Osteoblast (primary cell): ENCODE data around the gene ZNF613. TPM values are rescaled to one million over a fixed set of nuclear protein-coding genes. Genes with fewer than 3 reads are reported as not detected.

ENCODE experiments used
- DNase-seq: peaks from one replicate; pipeline ENCODE4 v3.0.0; 2011; ENCODE audit warnings: low spot score, mixed read lengths; ENCODE audit not compliant: insufficient read length; ENCODE audit errors: missing footprints
- H2AFZ ChIP-seq: 2 replicates; pipeline ENCODE4 v1.6.0; 2011; ENCODE audit warnings: mild to moderate bottlenecking, low read length
- H3K27ac ChIP-seq: 2 replicates; pipeline ENCODE4 v1.5.1; 2011; ENCODE audit warnings: mild to moderate bottlenecking, low read depth, low read length, moderate library complexity
- H3K27me3 ChIP-seq: 2 replicates; pipeline ENCODE4 v1.6.0; 2012; ENCODE audit warnings: mild to moderate bottlenecking, control low read depth, inconsistent platforms, low read length, moderate library complexity; ENCODE audit not compliant: insufficient read depth
- H3K36me3 ChIP-seq: 2 replicates; pipeline ENCODE4 v1.5.1; 2011; ENCODE audit warnings: mild to moderate bottlenecking, low read length, control low read depth, moderate library complexity; ENCODE audit not compliant: insufficient read depth
- H3K4me1 ChIP-seq: 2 replicates; pipeline ENCODE4 v1.5.1; 2011; ENCODE audit warnings: mild to moderate bottlenecking, low read length, control low read depth, moderate library complexity; ENCODE audit not compliant: insufficient read depth
- H3K4me2 ChIP-seq: 2 replicates; pipeline ENCODE4 v1.6.0; 2011; ENCODE audit warnings: mild to moderate bottlenecking, low read length; ENCODE audit not compliant: insufficient read depth
- H3K4me3 ChIP-seq: fragments of 200-600 bp; sonication (generic); 3 replicates; pipeline ENCODE4 v1.5.1; 2012; ENCODE audit warnings: mild to moderate bottlenecking, low read length, inconsistent platforms; ENCODE audit not compliant: insufficient read depth
- H3K79me2 ChIP-seq: 2 replicates; pipeline ENCODE4 v1.6.0; 2012; ENCODE audit warnings: mild to moderate bottlenecking, low read length, control low read depth, inconsistent platforms; ENCODE audit not compliant: insufficient read depth
- H3K9me3 ChIP-seq: 2 replicates; pipeline ENCODE4 v1.5.1; 2011; ENCODE audit warnings: low read depth, low read length, control low read depth
- H4K20me1 ChIP-seq: 2 replicates; pipeline ENCODE4 v1.6.0; 2012; ENCODE audit warnings: mild to moderate bottlenecking, low read length, control low read depth; ENCODE audit not compliant: insufficient read depth
- total RNA-seq: library from RNA; depleted of rRNA; stranded (reverse); fragments of >200 nt; gene quantifications from 2 replicates; pipeline ENCODE4 v1.2.3, GENCODE V29; 2012
- TF ChIP-seq, protein P1 (sequence below): IDR thresholded peaks from 2 replicates; pipeline ENCODE4 v1.5.1; 2011; ENCODE audit warnings: mild to moderate bottlenecking, low read depth, low read length, moderate library complexity; ENCODE audit errors: extremely low read depth

The ZNF613 gene
- total RNA-seq, 1 donor, result 6.5 TPM

DNA sequence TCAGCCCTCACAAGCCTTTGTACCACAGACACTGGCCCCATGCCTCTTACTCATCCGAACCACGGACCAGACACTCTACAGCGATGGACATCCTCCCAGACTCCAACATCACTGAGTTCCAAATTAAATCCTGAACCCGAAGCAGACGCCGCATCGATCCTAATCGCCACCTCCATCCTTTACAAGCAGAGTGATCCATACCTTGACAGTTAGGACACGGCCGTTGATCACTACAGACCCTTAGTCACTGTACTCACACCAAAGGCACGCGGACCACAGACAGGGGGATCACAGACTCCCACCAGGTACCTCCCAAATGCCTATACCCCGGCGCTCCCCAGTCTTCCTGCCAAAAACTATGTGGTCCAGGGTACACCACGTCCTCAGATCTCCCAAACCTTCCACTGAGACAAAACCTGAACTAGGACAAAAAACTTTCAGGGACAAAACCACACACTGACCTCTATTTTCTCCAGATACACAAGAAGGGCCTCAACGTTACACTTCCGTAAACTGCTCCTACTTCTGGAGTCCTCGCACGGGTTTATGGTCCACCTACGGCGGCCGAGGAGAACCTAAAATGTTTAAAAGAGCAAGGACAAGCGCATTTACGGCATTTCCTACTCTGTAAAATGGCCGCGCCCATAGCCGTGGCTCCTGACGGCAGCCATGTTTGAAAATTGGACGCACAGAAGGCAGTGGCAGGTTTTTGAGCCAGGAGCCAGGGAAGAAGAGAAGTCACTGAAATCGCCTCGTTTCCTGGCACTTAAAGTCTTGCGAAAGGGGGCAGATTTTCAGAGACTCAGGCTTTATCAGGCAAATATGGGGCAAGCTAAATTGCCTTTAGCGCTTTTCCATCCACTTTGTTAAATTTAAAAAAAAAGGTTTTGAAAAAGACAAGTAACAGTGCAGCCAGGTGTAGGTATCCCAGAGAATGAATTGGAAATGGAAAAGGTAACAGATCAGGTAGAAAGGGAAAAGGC, 59.3 kb downstream of the ZNF613 start, which contains the start of gene ZNF350:
Gene ZNF350, minus strand, starts transcription at position 532 of the 983 bp plus-strand sequence. CDS start 12,480 bp downstream, outside the sequence.
- peak within 1 kb of the TSS; percentile 90 for H3K4me3 ChIP-seq
- H3K4me1 ChIP-seq, result peaks cover 4% of the 10 kb centered on the region
- no peaks in the 10 kb centered on the region for H3K36me3 ChIP-seq
- H3K27me3 ChIP-seq, result no peaks in the 10 kb centered on the region
- peaks cover 4% of the 10 kb centered on the region for H3K9me3 ChIP-seq
- H2AFZ ChIP-seq, result peak within 1 kb of the TSS; percentile 95
- H3K27ac ChIP-seq, result peak within 1 kb of the TSS; percentile 84
- TF ChIP-seq, protein P1, sequence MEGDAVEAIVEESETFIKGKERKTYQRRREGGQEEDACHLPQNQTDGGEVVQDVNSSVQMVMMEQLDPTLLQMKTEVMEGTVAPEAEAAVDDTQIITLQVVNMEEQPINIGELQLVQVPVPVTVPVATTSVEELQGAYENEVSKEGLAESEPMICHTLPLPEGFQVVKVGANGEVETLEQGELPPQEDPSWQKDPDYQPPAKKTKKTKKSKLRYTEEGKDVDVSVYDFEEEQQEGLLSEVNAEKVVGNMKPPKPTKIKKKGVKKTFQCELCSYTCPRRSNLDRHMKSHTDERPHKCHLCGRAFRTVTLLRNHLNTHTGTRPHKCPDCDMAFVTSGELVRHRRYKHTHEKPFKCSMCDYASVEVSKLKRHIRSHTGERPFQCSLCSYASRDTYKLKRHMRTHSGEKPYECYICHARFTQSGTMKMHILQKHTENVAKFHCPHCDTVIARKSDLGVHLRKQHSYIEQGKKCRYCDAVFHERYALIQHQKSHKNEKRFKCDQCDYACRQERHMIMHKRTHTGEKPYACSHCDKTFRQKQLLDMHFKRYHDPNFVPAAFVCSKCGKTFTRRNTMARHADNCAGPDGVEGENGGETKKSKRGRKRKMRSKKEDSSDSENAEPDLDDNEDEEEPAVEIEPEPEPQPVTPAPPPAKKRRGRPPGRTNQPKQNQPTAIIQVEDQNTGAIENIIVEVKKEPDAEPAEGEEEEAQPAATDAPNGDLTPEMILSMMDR, result no peak
- peak within 1 kb of the TSS; percentile 81 for H3K4me2 ChIP-seq
- no peaks in the 10 kb centered on the region for H4K20me1 ChIP-seq
- peaks cover 47% of the 10 kb centered on the region for H3K79me2 ChIP-seq
- DNase-seq, result peak; percentile 82

DNA sequence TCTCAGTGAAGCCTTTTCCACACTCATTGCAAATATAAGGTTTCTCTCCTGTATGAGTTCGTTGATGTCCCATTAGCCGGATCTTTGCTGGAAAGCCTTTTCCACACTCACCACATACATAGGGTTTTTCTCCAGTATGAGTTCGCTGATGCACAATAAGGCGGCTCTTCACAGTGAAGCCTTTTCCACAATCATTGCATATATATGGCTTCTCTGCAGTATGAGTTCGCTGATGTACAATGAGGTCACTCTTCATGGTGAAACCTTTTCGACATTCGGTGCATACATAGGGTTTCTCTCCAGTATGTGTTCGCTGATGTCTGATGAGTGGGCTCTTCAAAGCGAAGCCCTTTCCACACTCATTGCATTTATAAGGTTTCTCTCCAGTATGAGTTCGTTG, 66.2 kb downstream of the ZNF613 start:
- no peaks in the 10 kb centered on the region for H4K20me1 ChIP-seq
- no peak for DNase-seq
- no peaks in the 10 kb centered on the region for H3K79me2 ChIP-seq
- TF ChIP-seq, protein P1, result no peak
- no peak overlapping the region for H3K4me3 ChIP-seq
- H3K27me3 ChIP-seq, result no peaks in the 10 kb centered on the region
- peaks cover 40% of the 10 kb centered on the region for H3K36me3 ChIP-seq
- H3K9me3 ChIP-seq, result peaks cover 47% of the 10 kb centered on the region
- no peak overlapping the region for H2AFZ ChIP-seq
- H3K27ac ChIP-seq, result no peak overlapping the region
- no peaks in the 10 kb centered on the region for H3K4me1 ChIP-seq
- no peak overlapping the region for H3K4me2 ChIP-seq

DNA sequence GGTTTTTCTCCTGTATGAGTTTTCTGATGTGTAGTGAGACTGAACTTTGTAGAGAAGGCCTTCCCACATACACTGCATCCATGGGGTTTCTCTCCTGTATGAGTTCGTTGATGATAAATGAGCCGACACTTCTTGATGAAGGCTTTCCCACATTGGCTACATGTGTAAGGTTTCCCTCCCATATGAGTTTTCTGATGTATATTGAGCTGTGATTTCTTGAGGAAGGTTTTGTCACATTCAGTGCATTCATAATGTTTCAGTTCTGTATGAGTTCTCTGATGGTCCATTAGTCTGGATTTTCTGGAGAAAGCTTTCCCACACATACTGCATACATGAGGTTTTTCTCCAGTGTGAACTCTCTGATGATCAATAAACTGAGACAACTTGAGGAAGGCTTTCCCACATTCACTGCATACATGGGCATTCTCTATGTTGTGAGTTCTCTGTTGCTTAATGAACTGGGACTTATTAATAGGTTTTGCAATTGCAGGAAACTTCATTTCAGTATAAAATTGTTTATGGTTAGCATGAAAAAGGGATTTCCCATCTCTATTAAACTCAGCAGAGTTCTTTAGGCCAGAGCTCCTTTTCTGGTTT, 66.9 kb downstream of the ZNF613 start:
- H4K20me1 ChIP-seq, result no peaks in the 10 kb centered on the region
- no peaks in the 10 kb centered on the region for H3K4me1 ChIP-seq
- no peaks in the 10 kb centered on the region for H3K27me3 ChIP-seq
- H2AFZ ChIP-seq, result no peak overlapping the region
- no peak overlapping the region for H3K4me2 ChIP-seq
- H3K9me3 ChIP-seq, result peaks cover 52% of the 10 kb centered on the region
- TF ChIP-seq, protein P1, result no peak
- no peak for DNase-seq
- no peak overlapping the region for H3K27ac ChIP-seq
- no peaks in the 10 kb centered on the region for H3K79me2 ChIP-seq
- peak overlapping the region; percentile 14 for H3K4me3 ChIP-seq
- H3K36me3 ChIP-seq, result peaks cover 47% of the 10 kb centered on the region

Other genes starting within 250 kb of the ZNF613 start
- 9.4 and 12.7 TPM in 2 replicates for gene SPACA6, start 234.1 kb upstream of the ZNF613 start, total RNA-seq
- 5.4 and 6.2 TPM in 2 replicates for gene HAS1, start 203.5 kb upstream of the ZNF613 start, total RNA-seq
- 4.4 and 5.1 TPM in 2 replicates for gene FPR1, start 175.6 kb upstream of the ZNF613 start, total RNA-seq
- 0.29 and 0.36 TPM in 2 replicates for gene FPR2, start 166.3 kb upstream of the ZNF613 start, total RNA-seq
- 0.59 and 1.1 TPM in 2 replicates for gene FPR3, start 132.3 kb upstream of the ZNF613 start, total RNA-seq
- gene ZNF577, start 39.5 kb upstream of the ZNF613 start, total RNA-seq, result 10.5 and 12.1 TPM in 2 replicates
- 5.4 and 7.7 TPM in 2 replicates for gene ZNF649, start 22.5 kb upstream of the ZNF613 start, total RNA-seq
- gene ZNF350, start 59.4 kb downstream of the ZNF613 start, total RNA-seq, result 11.5 and 13.8 TPM in 2 replicates
- 10.9 and 13.0 TPM in 2 replicates for gene ZNF615, start 80.7 kb downstream of the ZNF613 start, total RNA-seq
- gene ZNF614, start 100.9 kb downstream of the ZNF613 start, total RNA-seq, result 9.1 and 9.4 TPM in 2 replicates
- 8.8 and 11.9 TPM in 2 replicates for gene ZNF432, start 121.4 kb downstream of the ZNF613 start, total RNA-seq
- gene ZNF841, start 168.3 kb downstream of the ZNF613 start, total RNA-seq, result 27.9 and 30.9 TPM in 2 replicates
- 9.8 and 12.7 TPM in 2 replicates for gene ZNF616, start 212.5 kb downstream of the ZNF613 start, total RNA-seq
- 11.9 and 21.2 TPM in 2 replicates for gene ZNF836, start 244.1 kb downstream of the ZNF613 start, total RNA-seq